Upper lobe of right lung (tissue), 1 donor: Measurements from ENCODE around the gene RNF150. TPM values are rescaled to one million over a fixed set of nuclear protein-coding genes. Genes with fewer than 3 reads are reported as not detected.

ENCODE experiments used
- ATAC-seq: fragments of 200-7000 bp; cut with Tn5 transposase; one replicate; pipeline ENCODE4 v1.9.1; 2020; ENCODE audit warnings: mild to moderate bottlenecking, moderate library complexity
- DNase-seq: peaks from one replicate; pipeline ENCODE4 v3.0.0-alpha.2; 2020
- H3K27ac ChIP-seq: fragments of 200-600 bp; one replicate; pipeline ENCODE4 v1.8.0; 2022
- H3K27me3 ChIP-seq: fragments of 200-600 bp; one replicate; pipeline ENCODE4 v1.8.0; 2022; ENCODE audit warnings: mild to moderate bottlenecking
- H3K36me3 ChIP-seq: fragments of 200-600 bp; one replicate; pipeline ENCODE4 v1.8.0; 2022
- H3K4me1 ChIP-seq: fragments of 200-600 bp; one replicate; pipeline ENCODE4 v1.8.0; 2022
- H3K4me3 ChIP-seq: fragments of 200-600 bp; one replicate; pipeline ENCODE4 v1.8.0; 2022; ENCODE audit warnings: mild to moderate bottlenecking
- H3K9me3 ChIP-seq: fragments of 200-600 bp; one replicate; pipeline ENCODE4 v1.8.0; 2022
- CTCF ChIP-seq: fragments of 200-600 bp; IDR thresholded peaks from one replicate; pipeline ENCODE4 v1.8.0; 2022; ENCODE audit warnings: antibody characterized with exemption
- intact Hi-C: fragments of 100-400 bp; cut with DNase I; formaldehyde crosslinking; loops from one replicate; pipeline ENCODE4 v1.11.0; 2022
- total RNA-seq: library from RNA; stranded (reverse); fragmentation: NEBNext Ultra II Directional; extraction: Animal tissue kit (Norgen Biotek cat#: 25700); gene quantifications from one replicate; pipeline ENCODE4 v1.2.1, GENCODE V29; 2021
- donor health status: DM: no; HTN: yes; CAD: no; lungs with severe emphysema.

RNF150 gene
- total RNA-seq, 1 donor from 2014 or later, result 2.4 TPM

- intact Hi-C loops, result no loop called here
- ATAC-seq (no peak), DNase-seq (no peak)
- Histone ChIP-seq H3K36me3 (no peaks in the 10 kb centered on the region), H3K4me1 (no peaks in the 10 kb centered on the region), H3K27me3 (no peaks in the 10 kb centered on the region), H3K4me3 (no peak overlapping the region), H3K9me3 (no peaks in the 10 kb centered on the region), H3K27ac (no peak overlapping the region)
- no peak for TF ChIP-seq CTCF
These were observed 257.4 kb downstream of the RNF150 start for GRCh38 chr4:140875746-140876452.

GRCh38 chr4:140874056-140874455 lies 259.2 kb downstream of the RNF150 start:
- ATAC-seq, result no peak
- no peaks in the 10 kb centered on the region for H3K4me1 ChIP-seq
- intact Hi-C loops, result no loop called here
- H3K4me3 ChIP-seq, result no peak overlapping the region
- no peak for DNase-seq
- H3K36me3 ChIP-seq, result no peaks in the 10 kb centered on the region
- H3K9me3 ChIP-seq, result no peaks in the 10 kb centered on the region
- no peaks in the 10 kb centered on the region for H3K27me3 ChIP-seq
- no peak for TF ChIP-seq CTCF
- no peak overlapping the region for H3K27ac ChIP-seq

- no peak for DNase-seq
- TF ChIP-seq CTCF, result no peak
- Histone ChIP-seq H3K9me3 (no peaks in the 10 kb centered on the region), H3K36me3 (no peaks in the 10 kb centered on the region), H3K4me3 (no peak overlapping the region), H3K27me3 (no peaks in the 10 kb centered on the region), H3K4me1 (no peaks in the 10 kb centered on the region), H3K27ac (no peak overlapping the region)
- intact Hi-C loops, result no loop called here
- ATAC-seq, result no peak
These were observed 261.9 kb downstream of the RNF150 start for GRCh38 chr4:140871368-140871767.

GRCh38 chr4:140870427-140870826 lies 262.8 kb downstream of the RNF150 start:
- Histone ChIP-seq H3K4me3 (no peak overlapping the region), H3K9me3 (no peaks in the 10 kb centered on the region), H3K27me3 (no peaks in the 10 kb centered on the region), H3K27ac (no peak overlapping the region), H3K36me3 (no peaks in the 10 kb centered on the region), H3K4me1 (no peaks in the 10 kb centered on the region)
- DNase-seq (no peak), ATAC-seq (no peak)
- intact Hi-C loops, result no loop called here
- no peak for TF ChIP-seq CTCF

GRCh38 chr4:140869446-140869845 lies 263.8 kb downstream of the RNF150 start:
- Histone ChIP-seq H3K4me3 (no peak overlapping the region), H3K27ac (no peak overlapping the region), H3K9me3 (no peaks in the 10 kb centered on the region), H3K36me3 (no peaks in the 10 kb centered on the region), H3K4me1 (no peaks in the 10 kb centered on the region), H3K27me3 (no peaks in the 10 kb centered on the region)
- DNase-seq, result no peak
- no peak for TF ChIP-seq CTCF
- no peak for ATAC-seq
- intact Hi-C loops, result no loop called here

GRCh38 chr4:140867356-140867755 lies 265.9 kb downstream of the RNF150 start:
- H3K36me3 ChIP-seq, result no peaks in the 10 kb centered on the region
- no peak for TF ChIP-seq CTCF
- DNase-seq (no peak), ATAC-seq (no peak)
- H3K4me3 ChIP-seq, result no peak overlapping the region
- no peak overlapping the region for H3K27ac ChIP-seq
- H3K9me3 ChIP-seq, result no peaks in the 10 kb centered on the region
- no peaks in the 10 kb centered on the region for H3K4me1 ChIP-seq
- intact Hi-C loops, result no loop called here
- H3K27me3 ChIP-seq, result no peaks in the 10 kb centered on the region
